ENCODE measurements around the gene ASB8. TPM values are rescaled to one million over a fixed set of nuclear protein-coding genes. Genes with fewer than 3 reads are reported as not detected.
A peak's percentile ranks its signal among the peaks of the same experiment; 100 is the strongest.

The ASB8 gene
- total RNA-seq, 1 donor from 2014 or later, result 43.6 TPM

- Mint-ChIP-seq H3K4me1 (peaks cover 26% of the 10 kb centered on the region), H3K4me3 (peak overlapping the region; percentile 96), H3K27me3 (peaks cover 6% of the 10 kb centered on the region), H3K9me3 (peaks cover 8% of the 10 kb centered on the region), H3K27ac (peak overlapping the region; percentile 37), H3K36me3 (ENCODE audit: low read depth) (peaks cover 12% of the 10 kb centered on the region)
- POLR2A ChIA-PET, result interaction anchor here (2.9 to 4.1 kb wide), 2 partner anchors 17 to 42 kb away, joined by 28 to 32 read pairs; partner anchors contain the start of genes ASB8 and CCDC184
- DNase-seq (no peak), ATAC-seq (ENCODE audit: low read depth) (no peak)
- TF ChIP-seq CTCF (IDR thresholded peaks at IDR 0.05), result no peak
- intact Hi-C loops (cut with micrococcal nuclease), result loop anchor here (2.0 kb wide), 1 partner anchor 517 kb away; the partner anchor contains the start of gene CCNT1
- CTCF ChIA-PET, result interaction anchor here (1.2 to 1.6 kb wide), 2 partner anchors 10 to 42 kb away, joined by 3 to 4 read pairs; partner anchors contain the start of gene ASB8
Observed at GRCh38 chr12:48199774-48200221, 42.5 kb upstream of the ASB8 start.

GRCh38 chr12:48198985-48199384 lies 41.7 kb upstream of the ASB8 start:
- Mint-ChIP-seq H3K4me3 (peak overlapping the region; percentile 96), H3K36me3 (ENCODE audit: low read depth) (peaks cover 6% of the 10 kb centered on the region), H3K27ac (peak overlapping the region; percentile 99), H3K27me3 (peaks cover 12% of the 10 kb centered on the region), H3K9me3 (peaks cover 4% of the 10 kb centered on the region), H3K4me1 (peaks cover 26% of the 10 kb centered on the region)
- no peak for TF ChIP-seq CTCF (IDR thresholded peaks at IDR 0.05)
- ChIA-PET CTCF (interaction anchor here (1.2 to 2.3 kb wide), 3 partner anchors 9 to 41 kb away, joined by 3 to 9 read pairs (median 4); partner anchors contain the start of gene ASB8), POLR2A (interaction anchor here (0.6 to 4.1 kb wide), 9 partner anchors 10 to 616 kb away, joined by 3 to 32 read pairs (median 4); partner anchors contain the start of genes ASB8, CCDC184, PFKM and SENP1)
- intact Hi-C loops (cut with micrococcal nuclease), result loop anchor here (1.0 to 2.0 kb wide), 8 partner anchors 10 to 518 kb away; partner anchors contain the start of genes ASB8, CCDC184, CCNT1 and RPAP3
- ATAC-seq (ENCODE audit: low read depth) (no peak), DNase-seq (no peak)

- Mint-ChIP-seq H3K36me3 (ENCODE audit: low read depth) (peaks cover 6% of the 10 kb centered on the region), H3K27ac (peak overlapping the region; percentile 99), H3K27me3 (peaks cover 14% of the 10 kb centered on the region), H3K4me3 (peak overlapping the region; percentile 96), H3K9me3 (peaks cover 4% of the 10 kb centered on the region), H3K4me1 (peaks cover 26% of the 10 kb centered on the region)
- peak; percentile 13 for ATAC-seq (ENCODE audit: low read depth)
- intact Hi-C loops (cut with micrococcal nuclease), result loop anchor here (1.0 to 2.0 kb wide), 8 partner anchors 9 to 518 kb away; partner anchors contain the start of genes ASB8, CCDC184, CCNT1 and RPAP3
- DNase-seq, result no peak
- CTCF ChIA-PET, result interaction anchor here (1.2 to 2.3 kb wide), 3 partner anchors 9 to 41 kb away, joined by 3 to 9 read pairs (median 4); partner anchors contain the start of gene ASB8
- POLR2A ChIA-PET, result interaction anchor here (0.6 to 4.1 kb wide), 9 partner anchors 9 to 616 kb away, joined by 3 to 32 read pairs (median 4); partner anchors contain the start of genes ASB8, CCDC184, PFKM and SENP1
- no peak for TF ChIP-seq CTCF (IDR thresholded peaks at IDR 0.05)
Observed at GRCh38 chr12:48198672-48198971, 41.3 kb upstream of the ASB8 start.

GRCh38 chr12:48197971-48198671 lies 40.8 kb upstream of the ASB8 start:
- ChIA-PET CTCF (interaction anchor here (1.3 to 2.3 kb wide), 5 partner anchors 9 to 50 kb away, joined by 3 to 21 read pairs (median 7); partner anchors contain the start of genes ASB8 and CCDC184), POLR2A (interaction anchor here (0.6 to 4.1 kb wide), 10 partner anchors 9 to 617 kb away, joined by 3 to 32 read pairs (median 5); partner anchors contain the start of genes ASB8, CCDC184, KANSL2 and PFKM)
- H3K27ac Mint-ChIP-seq, result peak overlapping the region; percentile 99
- ATAC-seq (ENCODE audit: low read depth) (peak; percentile 98), DNase-seq (peak; percentile 84)
- peaks cover 26% of the 10 kb centered on the region for H3K4me1 Mint-ChIP-seq
- peaks cover 4% of the 10 kb centered on the region for H3K9me3 Mint-ChIP-seq
- no peak for TF ChIP-seq CTCF (IDR thresholded peaks at IDR 0.05)
- H3K4me3 Mint-ChIP-seq, result peak overlapping the region; percentile 96
- peaks cover 6% of the 10 kb centered on the region for H3K36me3 Mint-ChIP-seq (ENCODE audit: low read depth)
- intact Hi-C loops (cut with micrococcal nuclease), result loop anchor here (1.0 to 2.0 kb wide), 8 partner anchors 9 to 519 kb away; partner anchors contain the start of genes ASB8, CCDC184, CCNT1 and RPAP3
- H3K27me3 Mint-ChIP-seq, result peaks cover 17% of the 10 kb centered on the region

Data from activated B cell treated with CpG ODN at 0.5 μM for 24 hours (primary cell).